ENCODE data around the gene IL1RAP.

DNA sequence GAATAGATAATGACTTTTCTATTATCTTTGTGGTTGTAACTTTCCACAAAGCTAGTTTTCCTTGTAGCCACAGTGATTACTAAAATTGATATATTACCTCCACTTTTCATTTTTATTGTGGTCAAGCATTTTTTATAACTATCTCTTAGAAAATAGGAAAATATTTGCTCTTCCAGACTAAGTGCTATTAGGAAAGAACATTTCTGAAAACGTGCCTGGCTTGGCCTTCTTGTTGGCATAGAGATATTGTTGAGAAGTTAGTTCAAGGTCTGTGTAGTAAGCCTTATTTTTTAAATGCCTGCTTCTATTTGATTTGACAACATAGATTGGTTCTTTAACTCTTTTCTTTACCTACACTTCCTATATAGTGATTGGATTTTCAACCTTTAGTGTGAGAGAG lies 101.7 kb downstream of the IL1RAP start:
- TF ChIP-seq POLR2A (IDR thresholded peaks at IDR 0.05) = no peak
- TF ChIP-seq, protein P1, sequence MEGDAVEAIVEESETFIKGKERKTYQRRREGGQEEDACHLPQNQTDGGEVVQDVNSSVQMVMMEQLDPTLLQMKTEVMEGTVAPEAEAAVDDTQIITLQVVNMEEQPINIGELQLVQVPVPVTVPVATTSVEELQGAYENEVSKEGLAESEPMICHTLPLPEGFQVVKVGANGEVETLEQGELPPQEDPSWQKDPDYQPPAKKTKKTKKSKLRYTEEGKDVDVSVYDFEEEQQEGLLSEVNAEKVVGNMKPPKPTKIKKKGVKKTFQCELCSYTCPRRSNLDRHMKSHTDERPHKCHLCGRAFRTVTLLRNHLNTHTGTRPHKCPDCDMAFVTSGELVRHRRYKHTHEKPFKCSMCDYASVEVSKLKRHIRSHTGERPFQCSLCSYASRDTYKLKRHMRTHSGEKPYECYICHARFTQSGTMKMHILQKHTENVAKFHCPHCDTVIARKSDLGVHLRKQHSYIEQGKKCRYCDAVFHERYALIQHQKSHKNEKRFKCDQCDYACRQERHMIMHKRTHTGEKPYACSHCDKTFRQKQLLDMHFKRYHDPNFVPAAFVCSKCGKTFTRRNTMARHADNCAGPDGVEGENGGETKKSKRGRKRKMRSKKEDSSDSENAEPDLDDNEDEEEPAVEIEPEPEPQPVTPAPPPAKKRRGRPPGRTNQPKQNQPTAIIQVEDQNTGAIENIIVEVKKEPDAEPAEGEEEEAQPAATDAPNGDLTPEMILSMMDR (IDR thresholded peaks at IDR 0.05) = no peak

All from vagina (tissue), 2 donors.